Ovary (tissue), 3 donors: Measurements from ENCODE around the gene PNPLA2.

Experiments
- EP300 ChIP-seq: sonication (generic); formaldehyde crosslinking; IDR thresholded peaks from one replicate; pipeline ENCODE4 v1.6.1; 2017; ENCODE audit warnings: antibody characterized with exemption
- POLR2A ChIP-seq: fragments of 450-650 bp; IDR thresholded peaks from one replicate; pipeline ENCODE4 v1.6.1; 2017; ENCODE audit warnings: antibody characterized with exemption, mild to moderate bottlenecking, moderate library complexity
- TF ChIP-seq, protein P1 (sequence below), 3 donors: fragments of 450-650 bp in 2 of 3; fragments of 200-600 bp in 1 of 3; IDR thresholded peaks; one replicate each; pipeline versions ENCODE4 v1.5.1 to v1.8.0; 2016 to 2022; ENCODE audit warnings: antibody characterized with exemption in 3 of 3, mild to moderate bottlenecking in 1 of 3
- donor health status: DM: no; HTN: no; CAD: no.

DNA sequence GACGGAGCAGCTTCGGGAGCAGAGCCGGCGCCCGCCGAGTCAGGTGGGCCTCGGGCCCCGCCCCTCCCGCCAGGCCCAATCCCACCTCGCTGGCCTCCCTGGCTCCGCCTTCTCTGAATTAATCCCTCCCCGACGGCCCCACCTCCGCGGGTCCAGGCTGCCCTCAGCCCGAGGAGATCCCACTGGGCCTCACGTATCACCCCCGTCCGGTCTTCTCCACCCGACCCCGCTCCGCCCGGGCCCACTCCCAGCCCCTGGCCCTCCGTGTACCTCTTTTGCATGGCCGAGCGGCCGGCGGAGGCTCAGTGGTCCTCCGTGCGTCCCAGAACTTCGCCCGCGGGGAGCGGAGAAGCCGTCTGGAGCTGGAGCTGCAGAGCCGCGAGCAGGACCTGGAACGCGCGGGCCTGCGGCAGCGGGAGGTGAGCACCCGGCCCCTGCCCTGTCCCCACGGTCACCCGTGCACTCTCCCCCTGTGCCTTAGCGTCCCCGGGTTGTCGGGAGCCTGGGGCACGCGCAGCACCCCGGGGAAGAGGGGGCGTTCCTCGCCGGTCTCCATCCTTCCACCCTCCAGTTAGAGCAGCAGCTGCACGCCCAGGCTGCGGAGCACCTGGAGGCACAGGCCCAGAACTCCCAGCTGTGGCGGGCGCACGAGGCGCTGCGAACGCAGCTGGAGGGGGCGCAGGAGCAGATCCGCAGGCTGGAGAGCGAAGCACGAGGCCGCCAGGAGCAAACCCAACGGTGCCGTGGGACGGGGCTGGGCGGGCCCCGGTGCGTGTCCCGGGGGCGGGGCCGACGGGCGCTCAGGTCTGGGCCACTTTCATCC lies 11.8 kb downstream of the PNPLA2 start:
- TF ChIP-seq, protein P1, sequence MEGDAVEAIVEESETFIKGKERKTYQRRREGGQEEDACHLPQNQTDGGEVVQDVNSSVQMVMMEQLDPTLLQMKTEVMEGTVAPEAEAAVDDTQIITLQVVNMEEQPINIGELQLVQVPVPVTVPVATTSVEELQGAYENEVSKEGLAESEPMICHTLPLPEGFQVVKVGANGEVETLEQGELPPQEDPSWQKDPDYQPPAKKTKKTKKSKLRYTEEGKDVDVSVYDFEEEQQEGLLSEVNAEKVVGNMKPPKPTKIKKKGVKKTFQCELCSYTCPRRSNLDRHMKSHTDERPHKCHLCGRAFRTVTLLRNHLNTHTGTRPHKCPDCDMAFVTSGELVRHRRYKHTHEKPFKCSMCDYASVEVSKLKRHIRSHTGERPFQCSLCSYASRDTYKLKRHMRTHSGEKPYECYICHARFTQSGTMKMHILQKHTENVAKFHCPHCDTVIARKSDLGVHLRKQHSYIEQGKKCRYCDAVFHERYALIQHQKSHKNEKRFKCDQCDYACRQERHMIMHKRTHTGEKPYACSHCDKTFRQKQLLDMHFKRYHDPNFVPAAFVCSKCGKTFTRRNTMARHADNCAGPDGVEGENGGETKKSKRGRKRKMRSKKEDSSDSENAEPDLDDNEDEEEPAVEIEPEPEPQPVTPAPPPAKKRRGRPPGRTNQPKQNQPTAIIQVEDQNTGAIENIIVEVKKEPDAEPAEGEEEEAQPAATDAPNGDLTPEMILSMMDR (IDR thresholded peaks at IDR 0.05) = no peak
- TF ChIP-seq POLR2A = no peak
- no peak for TF ChIP-seq EP300
